ENCODE data around the gene NHERF1. TPM values are rescaled to one million over a fixed set of nuclear protein-coding genes. Genes with fewer than 3 reads are reported as not detected.

The NHERF1 gene
- total RNA-seq, 2 experiments from 2014 or later, result 73.2 to 116 TPM

DNA sequence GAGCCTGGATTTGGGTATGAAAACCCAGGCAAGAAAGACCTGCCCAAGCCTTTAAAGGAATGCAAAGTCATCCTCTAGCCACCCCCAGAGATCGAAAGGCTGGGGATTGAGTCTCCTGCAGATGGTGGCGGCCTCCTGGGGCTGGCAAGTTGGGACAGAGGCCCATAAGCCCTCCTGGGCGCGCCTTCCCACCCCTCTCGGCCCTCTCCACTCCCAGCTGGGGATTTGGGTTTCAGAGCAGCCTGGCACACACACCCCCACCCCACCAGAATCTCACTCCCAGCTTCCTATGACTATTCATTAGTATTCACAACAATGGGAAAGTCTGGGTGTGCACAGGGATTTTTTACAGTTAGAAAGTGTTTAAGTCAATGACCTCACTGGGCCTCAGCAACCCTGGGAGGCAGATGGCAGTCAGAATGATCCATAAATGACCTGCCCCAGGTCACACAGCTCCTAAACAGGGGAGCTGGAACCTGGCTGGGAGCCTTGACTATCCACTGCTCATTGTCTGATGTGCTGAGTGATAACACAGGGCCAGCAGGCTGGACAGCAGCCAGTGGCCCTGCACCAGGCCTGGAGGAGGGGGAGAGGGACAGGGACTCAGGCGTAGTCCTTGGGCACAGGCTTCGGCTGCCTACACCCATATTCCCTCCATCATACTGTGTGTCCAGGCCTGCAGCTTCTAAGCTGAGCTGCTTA, 12.1 kb downstream of the NHERF1 start:
- no peak overlapping the region for H3K4me3 ChIP-seq (ENCODE audit: low read depth, low read length, poor library complexity, severe bottlenecking)
- H3K4me1 ChIP-seq (ENCODE audit: insufficient read depth, low read length, poor library complexity, severe bottlenecking), result peaks cover 19% of the 10 kb centered on the region
- ChIA-PET CTCF (ENCODE audit: unreplicated experiment) (interaction anchor here (1.7 to 2.2 kb wide), 2 partner anchors 16 to 103 kb away, joined by 5 to 10 read pairs; no protein-coding TSS in a partner anchor), POLR2A (interaction anchor here (0.5 to 1.4 kb wide), 4 partner anchors 10 to 24 kb away, joined by 3 to 5 read pairs (median 3); no protein-coding TSS in a partner anchor)
- H3K4me2 ChIP-seq (ENCODE audit: low read length), result no peak overlapping the region
- peaks cover 9% of the 10 kb centered on the region; the same call in 1 of the 2 replicates for H4K20me1 ChIP-seq (ENCODE audit: insufficient read depth, low read length)
- no peaks in the 10 kb centered on the region for H3K9me2 ChIP-seq (ENCODE audit: insufficient read depth, low read length)
- no peak for TF ChIP-seq EZH2phosphoT487 (IDR thresholded peaks at IDR 0.05; ENCODE audit: borderline replicate concordance, low read depth, low read length)
- no peaks in the 10 kb centered on the region for H3K9me3 ChIP-seq (ENCODE audit: low read length)
- no peak for DNase-seq (ENCODE audit: low spot score)
- no peak overlapping the region for H2AFZ ChIP-seq (ENCODE audit: low read length)
- no TSS peak for BruUV-seq (replicated peaks)
- H3K36me3 ChIP-seq (ENCODE audit: insufficient read depth, low read length), result peaks cover 16% of the 10 kb centered on the region
- peaks cover 5% of the 10 kb centered on the region; the same call in 1 of the 2 replicates for H3K79me2 ChIP-seq (ENCODE audit: insufficient read depth, low read depth, low read length)
- intact Hi-C loops (cut with micrococcal nuclease; ENCODE audit: unreplicated experiment), result no loop called here
- no peak overlapping the region for H3K27ac ChIP-seq (ENCODE audit: low read depth, low read length, poor library complexity, severe bottlenecking)

DNA sequence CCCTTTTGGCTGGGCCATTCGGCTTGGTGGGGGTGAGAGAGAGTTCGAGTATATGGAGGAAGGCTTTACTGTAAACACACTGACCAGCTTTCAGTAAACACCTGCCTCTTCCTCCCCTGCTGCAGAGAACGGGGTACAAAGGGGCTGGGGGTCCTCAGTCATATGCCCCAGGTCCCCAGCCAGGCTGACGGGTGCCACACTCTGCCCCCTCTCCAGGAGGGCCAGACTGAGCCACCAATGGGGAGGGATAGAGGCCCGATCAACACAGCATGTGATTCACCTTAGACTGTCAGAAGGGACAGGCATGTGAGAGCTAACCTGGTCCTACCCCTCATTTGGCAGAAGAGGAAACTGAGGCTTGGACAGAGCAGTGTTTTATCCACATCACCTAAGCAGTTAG, 13.0 kb downstream of the NHERF1 start:
- no peak for TF ChIP-seq EZH2phosphoT487 (IDR thresholded peaks at IDR 0.05; ENCODE audit: borderline replicate concordance, low read depth, low read length)
- no peak for DNase-seq (ENCODE audit: low spot score)
- ChIA-PET POLR2A (interaction anchor here (0.5 kb wide), 1 partner anchor 11 kb away, joined by 5 read pairs; no protein-coding TSS in a partner anchor), CTCF (ENCODE audit: unreplicated experiment) (interaction anchor here (0.6 kb wide), 1 partner anchor 71 kb away, joined by 3 read pairs; no protein-coding TSS in a partner anchor)
- H3K36me3 ChIP-seq (ENCODE audit: insufficient read depth, low read length), result peaks cover 24% of the 10 kb centered on the region
- peaks cover 4% of the 10 kb centered on the region; the same call in 1 of the 2 replicates for H3K79me2 ChIP-seq (ENCODE audit: insufficient read depth, low read depth, low read length)
- H2AFZ ChIP-seq (ENCODE audit: low read length), result no peak overlapping the region
- H3K9me3 ChIP-seq (ENCODE audit: low read length), result no peaks in the 10 kb centered on the region
- H3K9me2 ChIP-seq (ENCODE audit: insufficient read depth, low read length), result no peaks in the 10 kb centered on the region
- peaks cover 9% of the 10 kb centered on the region; the same call in 1 of the 2 replicates for H4K20me1 ChIP-seq (ENCODE audit: insufficient read depth, low read length)
- intact Hi-C loops (cut with micrococcal nuclease; ENCODE audit: unreplicated experiment), result no loop called here
- peaks cover 19% of the 10 kb centered on the region for H3K4me1 ChIP-seq (ENCODE audit: insufficient read depth, low read length, poor library complexity, severe bottlenecking)
- no peak overlapping the region for H3K4me3 ChIP-seq (ENCODE audit: low read depth, low read length, poor library complexity, severe bottlenecking)
- H3K4me2 ChIP-seq (ENCODE audit: low read length), result no peak overlapping the region
- no peak overlapping the region for H3K27ac ChIP-seq (ENCODE audit: low read depth, low read length, poor library complexity, severe bottlenecking)
- BruUV-seq (replicated peaks), result no TSS peak

DNA sequence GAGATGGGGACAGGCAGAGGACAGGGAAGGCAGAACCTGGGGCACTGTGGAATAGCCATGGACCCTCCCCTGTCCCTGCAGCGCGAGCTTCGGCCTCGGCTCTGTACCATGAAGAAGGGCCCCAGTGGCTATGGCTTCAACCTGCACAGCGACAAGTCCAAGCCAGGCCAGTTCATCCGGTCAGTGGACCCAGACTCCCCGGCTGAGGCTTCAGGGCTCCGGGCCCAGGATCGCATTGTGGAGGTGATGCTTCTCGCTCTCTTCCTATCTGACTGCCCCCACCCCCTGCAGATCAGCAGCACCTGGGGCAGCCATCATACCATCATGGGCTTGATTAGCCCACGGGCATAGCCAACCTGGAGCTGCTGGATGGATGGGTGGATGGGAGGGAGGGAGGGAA, 13.5 kb downstream of the NHERF1 start:
- no peak overlapping the region for H3K4me3 ChIP-seq (ENCODE audit: low read depth, low read length, poor library complexity, severe bottlenecking)
- DNase-seq (ENCODE audit: low spot score), result no peak
- CTCF ChIA-PET (ENCODE audit: unreplicated experiment), result interaction anchor here (0.6 kb wide), 1 partner anchor 70 kb away, joined by 3 read pairs; no protein-coding TSS in a partner anchor
- TF ChIP-seq, protein P1, sequence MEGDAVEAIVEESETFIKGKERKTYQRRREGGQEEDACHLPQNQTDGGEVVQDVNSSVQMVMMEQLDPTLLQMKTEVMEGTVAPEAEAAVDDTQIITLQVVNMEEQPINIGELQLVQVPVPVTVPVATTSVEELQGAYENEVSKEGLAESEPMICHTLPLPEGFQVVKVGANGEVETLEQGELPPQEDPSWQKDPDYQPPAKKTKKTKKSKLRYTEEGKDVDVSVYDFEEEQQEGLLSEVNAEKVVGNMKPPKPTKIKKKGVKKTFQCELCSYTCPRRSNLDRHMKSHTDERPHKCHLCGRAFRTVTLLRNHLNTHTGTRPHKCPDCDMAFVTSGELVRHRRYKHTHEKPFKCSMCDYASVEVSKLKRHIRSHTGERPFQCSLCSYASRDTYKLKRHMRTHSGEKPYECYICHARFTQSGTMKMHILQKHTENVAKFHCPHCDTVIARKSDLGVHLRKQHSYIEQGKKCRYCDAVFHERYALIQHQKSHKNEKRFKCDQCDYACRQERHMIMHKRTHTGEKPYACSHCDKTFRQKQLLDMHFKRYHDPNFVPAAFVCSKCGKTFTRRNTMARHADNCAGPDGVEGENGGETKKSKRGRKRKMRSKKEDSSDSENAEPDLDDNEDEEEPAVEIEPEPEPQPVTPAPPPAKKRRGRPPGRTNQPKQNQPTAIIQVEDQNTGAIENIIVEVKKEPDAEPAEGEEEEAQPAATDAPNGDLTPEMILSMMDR (conservative IDR thresholded peaks at IDR 0.05; ENCODE audit: low read length), result no peak
- no peak for TF ChIP-seq EZH2phosphoT487 (IDR thresholded peaks at IDR 0.05; ENCODE audit: borderline replicate concordance, low read depth, low read length)
- no peaks in the 10 kb centered on the region for H3K9me3 ChIP-seq (ENCODE audit: low read length)
- H3K9me2 ChIP-seq (ENCODE audit: insufficient read depth, low read length), result no peaks in the 10 kb centered on the region
- no peaks in the 10 kb centered on the region; the same call in 1 of the 2 replicates for H3K79me2 ChIP-seq (ENCODE audit: insufficient read depth, low read depth, low read length)
- peaks cover 5% of the 10 kb centered on the region; the same call in 1 of the 2 replicates for H4K20me1 ChIP-seq (ENCODE audit: insufficient read depth, low read length)
- no peak overlapping the region for H3K27ac ChIP-seq (ENCODE audit: low read depth, low read length, poor library complexity, severe bottlenecking)
- POLR2A ChIA-PET, result interaction anchor here (0.9 kb wide), 1 partner anchor 11 kb away, joined by 3 read pairs; no protein-coding TSS in a partner anchor
- H3K4me1 ChIP-seq (ENCODE audit: insufficient read depth, low read length, poor library complexity, severe bottlenecking), result peaks cover 19% of the 10 kb centered on the region
- intact Hi-C loops (cut with micrococcal nuclease; ENCODE audit: unreplicated experiment), result no loop called here
- H2AFZ ChIP-seq (ENCODE audit: low read length), result no peak overlapping the region
- BruUV-seq (replicated peaks), result no TSS peak
- no peak overlapping the region for H3K4me2 ChIP-seq (ENCODE audit: low read length)
- peaks cover 25% of the 10 kb centered on the region for H3K36me3 ChIP-seq (ENCODE audit: insufficient read depth, low read length)

Data from OCI-LY7 (cell line).